GM21528 (cell line): ENCODE results near the gene GPR157.

Experiments
- ATAC-seq: cut with Tn5 transposase; IDR thresholded peaks from one replicate; pipeline ENCODE4 v1.9.1; 2021; ENCODE audit warnings: mild to moderate bottlenecking, moderate library complexity; ENCODE audit not compliant: unreplicated experiment, low FRiP score

GPR157 gene

DNA sequence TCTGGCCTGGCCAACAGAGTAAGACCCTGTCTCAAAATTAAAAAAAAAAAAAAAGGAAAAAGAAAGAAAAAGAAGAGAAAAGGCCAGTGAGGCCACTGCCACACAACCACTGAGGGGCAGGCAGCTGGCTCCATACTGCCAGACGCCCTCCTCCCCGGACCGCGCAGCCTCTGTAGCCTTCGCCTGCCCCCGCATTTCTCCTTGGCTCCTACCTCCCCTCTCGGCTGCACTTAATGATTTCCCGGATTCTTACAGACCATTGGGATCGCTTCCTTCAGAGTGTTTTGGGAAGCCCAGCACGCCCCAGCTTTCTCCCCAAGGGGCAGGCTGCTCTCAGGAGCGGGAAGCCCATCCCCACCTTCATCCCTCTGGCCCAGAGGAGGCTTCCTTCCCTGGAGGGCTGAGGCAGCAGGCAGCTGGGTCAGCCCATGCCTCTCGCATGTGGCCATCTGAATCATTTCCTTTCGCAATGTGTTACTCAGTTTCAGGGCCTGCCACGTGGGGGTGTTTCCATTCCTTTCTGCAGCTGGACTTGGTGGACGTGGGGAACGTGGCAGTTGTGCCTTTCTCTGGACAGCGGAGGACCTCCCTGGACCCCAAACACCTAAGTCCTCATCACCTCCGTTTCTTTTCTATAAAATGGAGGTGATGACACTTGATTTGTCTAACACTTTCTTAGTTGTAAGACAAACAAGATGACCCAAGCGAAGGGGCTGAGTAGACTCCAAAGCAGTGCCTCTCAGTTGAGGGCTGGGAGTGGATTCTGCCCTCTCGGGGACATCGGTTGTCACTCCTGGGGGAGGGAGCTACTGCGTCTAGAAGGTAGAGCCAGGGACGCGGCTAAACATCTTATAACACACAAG lies 61.7 kb downstream of the GPR157 start:
- no peak for ATAC-seq

DNA sequence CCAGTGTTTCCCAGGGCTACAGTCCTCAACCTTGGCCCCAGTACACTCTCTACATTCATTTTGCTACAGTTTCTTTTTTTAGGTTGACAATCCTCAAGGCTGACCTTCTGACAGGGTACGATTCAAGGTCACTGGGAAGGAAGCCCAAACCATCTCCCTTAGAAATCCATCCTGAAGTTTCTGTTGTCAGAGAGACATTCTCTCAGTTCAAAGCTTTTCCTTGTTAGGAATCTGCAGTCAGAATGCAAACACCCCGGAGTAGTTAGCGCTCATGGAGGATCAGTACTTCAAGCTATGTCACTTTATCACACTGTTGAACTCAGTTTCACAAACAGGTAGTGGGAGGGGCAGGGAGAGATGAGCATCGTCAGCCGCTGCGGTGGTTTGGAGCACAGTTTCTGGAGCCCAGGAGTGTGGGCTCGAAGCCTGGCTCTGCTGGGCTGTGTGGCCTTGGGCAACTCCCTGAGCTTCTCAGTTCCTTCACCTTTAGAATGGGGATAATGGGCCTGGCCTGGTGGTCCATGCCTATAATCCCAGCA lies 63.6 kb downstream of the GPR157 start:
- ATAC-seq: no peak

DNA sequence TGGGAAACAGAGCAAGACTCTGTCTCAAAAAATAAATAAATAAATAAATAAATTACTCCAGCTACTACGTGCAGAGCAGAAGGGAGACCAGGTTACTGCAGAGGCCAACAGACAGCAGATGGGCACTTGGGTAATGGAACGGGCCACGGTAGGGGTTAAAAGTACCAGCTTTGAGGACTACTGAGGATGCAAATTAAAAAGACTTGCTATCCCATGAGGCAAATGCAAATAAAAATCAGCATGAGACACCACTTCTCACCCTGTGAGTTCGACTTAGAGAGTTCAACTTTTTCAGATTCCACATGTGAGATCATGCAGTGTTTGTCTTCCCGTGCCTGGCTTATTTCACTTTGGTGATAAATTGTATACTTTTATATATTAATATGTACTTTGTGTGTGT lies 66.1 kb downstream of the GPR157 start:
- no peak for ATAC-seq

DNA sequence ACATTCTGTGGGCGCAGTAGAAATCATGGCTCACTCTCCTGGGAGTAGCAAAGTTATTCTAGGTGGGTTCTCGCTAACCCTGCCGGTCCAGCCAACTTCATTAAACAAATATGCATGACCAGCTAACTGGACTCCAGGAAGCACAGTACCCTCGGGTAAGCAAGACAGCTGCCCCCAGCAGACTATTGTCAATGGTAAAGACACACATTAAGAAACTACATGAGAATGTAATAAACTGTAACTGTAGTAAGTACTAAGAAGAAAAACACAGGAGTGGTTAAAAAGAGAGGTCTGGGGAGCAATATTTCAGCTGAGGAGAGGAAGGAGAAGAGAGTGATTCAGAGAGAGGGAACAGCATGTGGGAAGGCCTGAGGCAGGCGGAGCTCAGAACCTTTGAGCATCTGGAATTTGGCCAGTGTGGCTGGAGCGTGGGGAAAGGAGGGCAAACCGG lies 66.9 kb downstream of the GPR157 start:
- ATAC-seq: no peak

DNA sequence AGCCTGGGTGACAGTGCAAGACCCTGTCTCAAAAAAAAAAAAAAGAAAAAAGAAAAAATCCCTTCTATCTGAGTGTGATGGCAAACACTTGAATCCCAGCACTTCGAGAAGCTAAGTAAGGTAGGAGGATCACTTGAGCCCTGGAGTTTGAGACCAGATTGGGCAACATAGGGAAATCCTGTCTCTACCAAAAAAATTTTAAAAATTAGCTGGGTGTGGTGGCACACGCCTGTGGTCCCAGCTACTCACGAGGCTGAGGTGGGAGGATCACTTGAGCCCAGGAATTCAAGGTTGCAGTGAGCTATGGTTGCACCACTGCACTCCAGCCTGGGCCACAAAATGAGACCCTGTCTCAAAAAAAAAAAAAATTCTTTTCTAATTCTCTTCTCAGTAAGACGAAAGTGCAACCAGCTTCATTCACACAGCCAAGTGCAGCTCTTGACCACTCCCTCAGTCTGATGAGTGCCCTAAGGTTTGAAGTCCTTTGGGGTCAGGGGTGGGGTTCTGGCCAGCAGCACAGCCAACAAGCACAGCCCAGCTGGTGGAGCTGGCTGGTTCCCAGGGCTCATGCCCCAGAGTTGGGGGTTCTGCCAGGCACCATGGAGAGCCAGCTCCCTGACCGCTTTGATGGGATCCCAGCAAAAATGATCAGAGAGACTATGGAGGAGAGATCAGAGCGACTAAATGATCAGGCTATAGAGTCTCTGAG lies 67.5 kb downstream of the GPR157 start:
- no peak for ATAC-seq

DNA sequence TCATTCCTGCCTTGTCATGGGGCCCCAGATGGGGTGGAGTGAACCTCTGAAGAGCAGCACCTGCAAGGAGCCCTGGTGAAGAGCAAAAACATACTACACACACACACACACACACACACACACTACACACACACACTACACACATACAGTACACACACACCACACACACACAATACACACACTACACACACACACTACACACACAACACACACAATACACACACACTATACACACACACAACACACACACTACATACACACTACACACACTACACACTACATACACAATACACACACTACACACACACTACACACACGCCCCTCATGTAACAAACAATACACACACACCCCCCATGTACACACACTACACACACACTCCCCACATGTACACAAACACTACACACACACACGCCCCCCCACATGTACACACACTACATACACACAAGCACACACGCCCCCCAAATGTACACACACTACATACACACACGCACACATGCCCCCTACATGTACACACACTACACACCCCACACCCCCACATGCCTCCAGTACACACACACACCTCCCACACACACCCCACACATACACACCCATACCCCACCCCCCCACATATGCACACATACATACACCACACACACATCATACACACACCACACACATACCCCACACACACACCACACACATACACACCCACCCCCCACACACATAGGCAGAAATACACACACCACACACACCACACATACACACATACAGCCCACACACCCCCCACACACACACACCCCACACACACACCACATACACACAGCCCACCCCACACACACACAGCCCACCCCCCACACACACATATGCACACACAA lies 68.8 kb downstream of the GPR157 start:
- ATAC-seq: no peak

DNA sequence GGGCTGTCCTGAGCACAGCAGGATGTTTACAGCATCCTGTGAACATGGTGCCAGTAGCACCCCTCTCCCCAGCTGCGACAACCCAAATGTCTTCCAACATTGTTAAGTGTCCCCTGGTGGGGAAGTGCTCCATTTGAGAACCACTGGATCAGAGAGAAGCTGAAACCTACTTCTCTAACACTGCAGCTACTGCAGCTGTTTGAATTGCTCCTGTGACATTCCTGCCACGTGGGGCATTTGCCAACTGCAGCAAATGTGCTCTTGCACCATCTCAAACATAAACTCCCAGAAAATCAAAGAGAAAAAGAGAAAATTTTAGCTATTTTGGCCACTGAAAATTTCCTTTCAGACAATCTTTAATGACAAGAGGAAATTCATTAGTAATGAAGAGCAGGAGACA lies 70.4 kb downstream of the GPR157 start:
- ATAC-seq: no peak

DNA sequence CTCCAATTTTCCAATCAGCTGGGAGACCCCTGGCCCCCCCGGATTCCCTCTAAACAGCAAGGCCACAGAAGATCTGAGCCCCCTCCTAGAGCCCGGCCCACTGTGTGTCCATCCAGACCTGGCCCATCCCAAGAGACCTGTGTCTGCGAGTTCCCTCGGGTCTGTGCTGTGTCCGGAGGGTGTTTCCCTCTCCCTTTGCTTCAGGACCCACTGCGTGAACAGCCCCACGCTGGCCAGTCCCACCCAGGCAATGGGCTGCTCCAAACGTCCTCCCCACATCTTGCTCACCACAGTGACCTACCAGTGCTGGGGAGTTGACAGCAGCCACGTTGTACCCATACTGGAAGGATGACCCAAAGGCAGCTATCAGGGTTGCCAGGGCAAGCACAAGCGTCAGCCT lies 71.1 kb downstream of the GPR157 start:
- ATAC-seq: no peak

DNA sequence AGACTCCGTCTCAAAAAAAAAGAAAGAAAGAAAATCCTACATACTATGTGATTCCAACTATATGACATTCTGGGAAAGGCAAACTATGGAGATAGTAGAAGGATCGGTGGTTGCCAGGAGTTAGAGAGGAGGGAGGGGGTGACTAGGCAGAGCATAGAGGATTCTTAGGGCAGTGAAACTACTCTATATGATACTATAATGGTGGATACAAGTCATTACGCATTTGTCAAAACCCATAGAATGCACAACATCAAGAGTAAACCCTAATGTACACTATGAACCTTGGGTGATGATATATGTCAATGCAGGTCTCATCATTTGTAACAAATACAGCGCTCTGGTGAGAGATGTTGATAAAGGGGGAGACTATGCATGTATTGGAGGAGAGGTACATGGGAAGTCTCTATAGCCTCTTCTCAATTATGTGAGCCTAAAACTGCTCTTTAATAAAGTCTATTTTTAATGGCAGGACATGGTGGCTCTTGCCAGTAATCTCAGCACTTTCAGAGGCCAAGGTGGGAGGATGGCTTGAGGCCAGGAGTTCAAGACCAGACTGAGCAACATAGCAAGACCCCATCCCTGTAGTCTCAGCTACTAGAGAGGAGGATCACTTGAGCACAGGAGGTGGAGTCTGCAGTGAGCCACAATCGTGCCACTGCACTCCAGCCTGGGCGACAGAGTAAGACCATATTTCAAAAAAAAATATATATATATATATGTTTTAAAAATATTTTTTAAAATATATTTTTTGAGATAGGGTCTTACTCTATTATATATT lies 76.4 kb downstream of the GPR157 start:
- ATAC-seq: no peak

DNA sequence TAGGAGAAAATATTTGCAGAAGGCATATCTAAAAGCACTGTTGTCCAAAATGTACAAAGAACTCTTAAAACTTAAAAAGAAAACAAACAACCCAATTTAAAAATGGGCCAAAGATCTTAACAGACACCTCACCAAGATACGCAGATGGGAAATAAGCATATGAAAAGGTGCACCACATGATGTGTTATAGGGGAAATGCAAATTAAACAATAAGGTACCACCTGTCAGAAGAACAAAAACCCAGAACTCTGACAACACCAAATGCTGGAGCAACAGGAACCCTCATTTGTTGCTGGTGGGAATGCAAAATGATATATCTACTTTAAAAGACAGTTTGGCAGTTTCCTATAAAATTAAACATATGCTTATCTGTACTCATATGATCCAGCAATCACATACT lies 77.5 kb downstream of the GPR157 start:
- no peak for ATAC-seq

DNA sequence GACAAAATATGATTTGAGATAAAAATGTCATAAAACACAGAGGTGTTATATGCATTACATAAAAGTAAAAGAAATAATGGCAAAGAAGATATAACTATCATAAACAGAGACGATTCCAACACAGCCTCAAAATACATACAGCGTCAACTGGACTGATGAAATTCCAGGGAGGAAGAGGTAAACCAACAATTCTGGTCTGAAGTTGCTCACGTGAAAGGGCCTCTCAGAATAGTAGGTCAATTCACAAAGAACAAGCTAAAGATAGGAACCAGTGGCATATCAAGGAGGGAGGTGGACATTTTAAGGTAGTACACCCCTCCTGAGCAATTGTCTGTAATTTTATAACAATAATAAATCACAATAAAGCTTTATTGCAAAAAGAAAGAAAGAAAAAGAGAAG lies 78.1 kb downstream of the GPR157 start:
- ATAC-seq: no peak
